Hepatic stellate cell (primary cell): ENCODE measurements around the gene DHRS2.
"Not testable (repeated sequence)": the region's sequence is repeated elsewhere in the genome, so short reads cannot be mapped to it uniquely, and the experiment has no call there.

Experiments used
- DNase-seq: peaks from one replicate; pipeline ENCODE4 v3.0.0; 2011; ENCODE audit warnings: low spot score

Gene DHRS2

DNA sequence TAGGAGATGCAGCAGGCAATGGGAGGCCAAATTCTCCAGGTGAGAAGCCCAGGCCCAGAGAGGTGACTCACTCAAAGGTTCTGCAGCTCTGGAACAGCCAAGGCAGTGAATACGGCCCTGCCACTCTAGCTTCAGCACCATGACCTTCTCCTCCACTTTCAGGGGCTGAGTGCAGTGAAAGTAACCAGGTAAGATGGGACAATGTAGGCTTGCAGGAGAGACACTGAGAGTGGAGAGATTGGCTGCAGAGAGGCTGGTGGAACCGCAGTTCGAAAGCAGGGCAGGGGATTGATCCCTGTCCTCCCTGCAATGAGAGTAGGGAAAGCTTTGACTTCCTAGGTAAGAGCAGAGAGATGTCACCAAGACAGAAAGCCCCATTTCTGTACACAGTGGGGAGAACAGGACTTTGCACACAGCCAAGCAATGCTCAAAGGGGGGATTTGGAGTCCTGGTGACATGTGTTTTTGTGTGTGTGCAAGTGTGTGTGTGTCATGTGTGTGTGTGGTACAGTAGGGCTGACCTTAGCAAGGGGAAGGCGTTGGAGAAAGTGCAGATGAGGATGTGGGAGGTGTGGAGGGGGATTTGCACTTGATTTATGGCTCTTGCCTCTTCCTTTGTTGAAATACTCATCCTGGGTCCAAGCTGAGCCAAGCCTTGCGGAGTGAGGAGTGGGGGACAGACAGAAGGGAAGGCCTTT is 12.7 kb downstream of the DHRS2 start:
- DNase-seq = no peak

DNA sequence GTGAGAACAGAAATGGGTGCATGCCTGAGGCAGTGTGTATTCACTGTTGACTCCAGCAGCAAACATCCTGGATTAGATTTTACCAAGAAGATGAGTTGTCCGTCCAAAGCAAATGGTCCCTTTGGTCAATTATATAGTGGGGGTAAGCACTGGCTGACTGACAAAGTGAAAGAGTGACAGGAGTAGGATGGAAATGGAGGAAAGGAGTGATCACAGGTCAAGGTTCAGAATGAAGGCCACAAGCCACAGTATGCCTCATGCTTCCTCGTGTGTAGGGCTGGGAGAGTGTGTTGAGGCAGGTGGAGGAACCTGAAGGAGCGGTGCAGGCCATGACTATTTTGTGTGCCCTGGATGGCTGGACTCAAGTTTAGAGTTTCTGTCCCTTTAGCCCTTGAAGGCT is 14.3 kb downstream of the DHRS2 start:
- no peak for DNase-seq

DNA sequence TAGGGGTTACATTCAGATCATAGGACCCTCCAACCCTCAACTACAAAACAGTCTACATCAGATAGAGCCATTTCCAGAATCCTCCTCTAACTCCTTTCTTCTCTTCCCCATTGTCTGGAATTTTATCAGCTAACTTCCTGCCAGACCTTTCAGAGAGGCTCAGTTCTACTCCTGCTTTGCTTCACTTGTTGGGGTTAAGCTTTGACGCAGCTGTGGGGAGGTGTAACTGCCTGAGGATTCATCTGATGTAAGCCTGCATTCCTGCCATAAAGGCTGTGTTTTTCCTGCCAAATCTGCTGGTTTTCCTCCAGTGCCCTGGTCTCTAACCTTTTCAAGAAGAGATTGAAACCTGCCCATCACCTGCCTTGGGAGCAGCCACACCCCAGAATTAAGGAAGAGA is 16.9 kb downstream of the DHRS2 start:
- DNase-seq = no peak

DNA sequence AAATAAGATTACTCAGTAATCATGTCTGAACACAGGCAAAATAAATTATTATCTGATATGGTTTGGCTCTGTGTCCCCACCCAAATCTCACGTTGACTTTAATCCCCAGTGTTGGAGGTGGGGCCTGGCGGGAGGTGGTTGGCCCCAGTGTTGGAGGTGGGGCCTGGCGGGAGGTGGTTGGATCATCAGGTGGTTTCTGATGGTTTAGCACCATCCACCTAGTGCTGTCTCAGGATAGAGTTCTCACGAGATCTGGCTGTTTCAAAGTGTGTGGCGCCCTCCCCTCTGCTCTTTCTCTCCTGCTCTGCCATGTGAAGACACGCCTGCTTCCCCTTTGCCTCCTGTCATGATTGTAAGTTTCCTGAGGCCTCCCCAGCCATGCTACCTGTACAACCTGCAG is 18.1 kb downstream of the DHRS2 start:
- DNase-seq = no peak

DNA sequence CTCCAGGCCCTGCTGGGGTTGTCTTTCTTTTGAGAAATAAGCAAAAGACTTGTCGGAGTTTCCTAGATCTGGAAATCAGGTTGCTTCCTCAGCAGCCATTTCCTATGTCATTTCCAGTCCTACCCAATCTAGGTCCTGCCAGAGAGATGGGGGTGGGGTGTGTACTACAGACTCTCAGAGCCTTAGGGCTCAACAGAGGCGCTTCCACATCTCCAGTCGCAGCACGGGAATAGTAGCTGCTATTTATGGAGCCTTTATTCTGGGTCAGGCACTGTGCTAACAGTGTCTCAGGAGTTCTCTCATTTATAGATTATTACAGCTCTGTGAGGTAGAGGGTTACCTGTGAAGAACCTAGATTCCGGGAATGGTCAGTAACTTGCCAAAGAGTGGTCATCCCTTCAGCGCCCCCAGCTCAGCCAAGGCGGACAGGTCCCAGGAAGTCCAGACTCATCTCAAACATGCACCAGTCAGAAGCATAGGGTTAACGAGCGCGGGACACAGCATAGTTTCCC is 21.9 kb downstream of the DHRS2 start:
- no peak for DNase-seq

DNA sequence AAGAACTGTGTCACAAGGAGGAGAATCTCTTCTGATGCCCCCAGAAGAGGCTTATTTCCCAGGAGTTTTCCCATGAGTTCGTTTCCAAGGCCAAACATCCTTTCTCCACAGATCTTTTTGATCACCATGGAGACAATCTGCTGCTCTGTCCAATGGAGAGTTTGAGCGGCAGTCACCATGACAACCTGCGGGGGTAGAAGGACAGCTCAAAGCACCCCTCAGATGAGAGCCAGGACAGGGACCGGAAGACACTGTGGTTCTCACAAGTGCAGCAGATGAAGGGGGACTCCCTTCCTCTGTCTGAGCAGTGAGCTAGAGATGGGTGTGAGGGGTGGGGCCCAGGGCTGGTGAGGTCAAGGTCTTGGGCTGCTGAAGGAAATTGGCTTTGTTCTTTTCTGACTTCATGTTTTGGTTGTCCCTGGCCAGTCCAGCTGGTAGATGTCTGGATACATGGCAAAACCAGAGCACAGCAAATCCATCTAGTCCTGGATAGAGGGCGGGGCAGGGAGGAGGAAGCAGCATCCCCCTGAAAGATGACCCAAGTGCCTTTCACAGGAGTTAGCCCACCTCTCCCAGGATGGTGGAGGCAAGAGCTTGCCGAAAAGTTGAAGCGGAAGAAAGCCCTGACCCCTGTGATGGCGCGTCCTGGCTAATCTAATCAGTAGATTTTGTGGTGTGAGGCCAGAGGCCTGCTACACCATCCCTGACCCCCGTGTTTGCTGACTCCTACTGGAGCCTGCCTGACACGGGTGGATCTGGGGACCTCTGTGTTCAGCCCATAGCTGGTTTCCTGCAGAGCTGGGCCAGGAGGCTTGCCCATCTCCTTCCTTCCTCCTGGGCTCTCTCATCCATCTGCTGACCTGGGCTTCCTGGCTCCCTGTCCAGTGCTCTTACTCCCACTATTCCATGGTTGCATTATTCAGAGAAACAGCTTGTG is 24.4 kb downstream of the DHRS2 start:
- DNase-seq = no peak

DNA sequence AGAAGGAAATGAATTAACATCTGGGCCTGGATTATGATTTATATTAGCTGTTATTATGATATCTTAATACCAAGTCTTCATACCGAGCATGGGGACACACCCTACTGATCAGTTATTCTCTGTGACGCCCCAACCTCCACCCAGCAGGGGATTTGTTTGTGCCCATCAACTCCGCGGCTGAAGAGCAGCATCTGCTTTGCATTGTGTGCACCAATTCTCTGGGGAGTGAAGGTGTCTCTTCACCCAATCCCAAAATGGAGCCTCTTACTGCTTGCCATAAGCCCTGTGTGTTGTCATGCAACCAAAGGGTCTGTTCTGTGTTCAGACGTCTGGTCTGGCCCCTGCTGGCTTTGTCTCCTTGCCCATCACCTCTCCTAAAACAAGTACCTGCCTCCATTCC is 25.4 kb downstream of the DHRS2 start:
- no peak for DNase-seq

DNA sequence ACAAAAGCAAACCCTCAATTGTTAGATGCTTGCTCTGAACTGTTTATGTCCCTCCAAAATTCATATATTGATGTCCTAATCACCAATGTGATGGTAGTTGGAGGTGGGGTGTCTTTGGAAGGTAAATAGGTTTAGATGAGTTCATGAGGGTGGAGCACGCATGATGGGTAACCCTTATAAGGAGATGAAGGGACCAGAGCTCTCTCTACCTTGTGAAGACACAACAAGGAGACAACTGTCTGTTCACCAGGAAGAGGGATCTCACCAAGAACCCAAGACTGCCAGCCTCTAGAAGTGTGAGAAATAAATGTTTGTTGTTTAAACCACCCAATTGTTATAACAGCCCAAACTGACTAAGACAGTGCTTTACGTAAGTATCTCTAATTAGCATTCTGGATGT is 27.0 kb downstream of the DHRS2 start:
- DNase-seq = no peak

DNA sequence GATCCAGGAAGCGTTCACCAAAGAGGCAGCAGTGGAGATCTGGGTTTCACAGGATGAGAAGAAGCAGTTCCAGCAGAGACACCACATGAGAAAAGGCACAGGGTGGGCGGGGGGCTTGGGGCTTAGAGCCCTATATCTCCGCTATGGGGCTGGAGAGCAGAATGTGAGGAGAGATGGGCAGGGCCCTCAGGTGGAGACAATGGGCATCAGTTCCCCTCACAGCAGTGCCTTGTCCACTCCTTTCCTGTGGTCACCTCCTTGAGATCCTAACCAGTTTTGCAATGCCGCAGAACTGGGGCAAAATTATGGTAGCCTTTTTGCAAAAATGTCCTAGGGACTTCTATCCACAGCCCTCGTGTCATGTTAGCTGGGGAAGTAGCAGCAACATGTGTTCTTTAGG is 27.5 kb downstream of the DHRS2 start:
- no peak for DNase-seq

DNA sequence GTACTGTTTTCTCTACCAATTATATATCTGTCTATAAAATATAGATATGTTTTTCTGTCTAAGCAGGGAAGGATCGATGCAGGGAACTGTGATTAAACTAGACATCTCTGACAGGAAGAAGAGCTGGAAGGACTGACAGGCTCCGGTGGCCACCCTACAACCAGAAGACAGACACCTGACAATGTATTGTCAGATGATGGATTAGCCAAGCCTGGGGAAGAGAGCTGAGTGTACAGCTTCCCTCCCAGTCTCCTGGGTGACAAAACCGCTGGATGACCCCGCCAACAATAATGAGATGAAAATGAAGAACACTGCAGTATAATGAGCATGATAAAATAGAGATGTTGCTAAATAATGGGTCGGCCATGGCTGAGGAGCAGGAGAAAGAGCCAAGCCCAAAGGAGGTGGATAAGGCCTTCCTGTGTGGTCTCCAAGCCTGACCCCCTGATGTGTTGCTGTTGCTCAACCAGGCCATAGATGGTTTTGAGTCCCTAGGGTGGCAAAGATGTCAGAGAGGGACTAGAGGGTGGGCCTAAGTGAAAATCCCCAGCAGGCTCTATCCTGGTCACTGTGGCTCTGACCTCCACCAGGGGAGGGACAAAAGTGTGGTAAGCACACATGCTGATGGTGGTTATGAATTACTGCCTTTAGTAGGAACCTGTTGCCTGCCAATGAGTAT is 28.2 kb downstream of the DHRS2 start:
- no peak for DNase-seq

DNA sequence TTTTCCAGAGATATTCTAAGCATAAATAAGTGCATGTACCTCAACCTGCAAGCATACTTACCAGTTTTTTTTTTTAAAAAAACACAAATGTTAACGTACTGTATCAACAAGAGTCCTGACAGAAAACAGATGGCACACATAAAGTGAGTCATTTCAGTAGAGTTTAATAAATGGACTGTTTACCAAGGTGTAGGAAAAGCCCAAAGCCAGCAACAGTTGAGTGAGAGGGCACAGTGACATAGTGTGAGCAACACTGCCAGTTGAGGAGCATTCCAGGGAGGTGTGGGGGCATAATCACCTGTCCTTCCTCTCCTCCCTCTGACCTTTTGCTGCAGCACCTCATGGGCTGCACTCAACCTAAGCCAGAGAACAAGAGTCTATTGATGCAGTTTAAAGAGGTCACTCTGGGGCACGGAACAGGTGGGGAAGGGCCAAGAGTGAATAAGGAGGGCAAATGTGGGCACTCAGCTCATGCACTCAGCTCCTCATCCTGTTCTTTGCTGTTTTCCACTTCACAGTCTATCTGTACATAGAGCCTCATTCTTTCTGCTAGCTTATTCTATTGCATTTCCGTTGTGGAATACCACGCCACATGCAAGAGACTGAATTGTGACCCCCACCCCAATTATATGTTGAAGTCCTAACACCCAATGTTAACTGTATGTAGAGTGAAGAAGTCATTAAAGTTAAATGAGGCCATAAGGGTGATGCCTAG is 29.3 kb downstream of the DHRS2 start:
- DNase-seq = no peak

DNA sequence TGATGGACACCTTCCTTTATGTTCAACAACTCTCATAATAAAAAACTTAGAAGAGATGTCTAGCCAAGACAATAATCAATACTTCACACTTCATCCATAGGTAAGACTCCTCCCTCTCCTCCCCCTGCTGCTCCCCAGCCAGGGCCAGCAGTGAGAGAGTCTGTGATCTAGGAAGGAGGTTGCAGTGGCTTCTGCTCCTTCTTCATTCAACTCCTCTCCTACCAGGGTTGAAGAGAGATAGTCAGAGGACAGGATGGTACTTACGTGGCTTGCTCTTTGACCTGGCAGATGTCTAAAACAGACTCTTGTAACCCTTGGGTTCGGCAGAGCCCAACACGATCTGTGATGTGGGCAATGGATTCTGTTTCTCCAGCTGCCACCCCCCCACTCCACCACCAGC is 31.0 kb downstream of the DHRS2 start:
- no peak for DNase-seq

DNA sequence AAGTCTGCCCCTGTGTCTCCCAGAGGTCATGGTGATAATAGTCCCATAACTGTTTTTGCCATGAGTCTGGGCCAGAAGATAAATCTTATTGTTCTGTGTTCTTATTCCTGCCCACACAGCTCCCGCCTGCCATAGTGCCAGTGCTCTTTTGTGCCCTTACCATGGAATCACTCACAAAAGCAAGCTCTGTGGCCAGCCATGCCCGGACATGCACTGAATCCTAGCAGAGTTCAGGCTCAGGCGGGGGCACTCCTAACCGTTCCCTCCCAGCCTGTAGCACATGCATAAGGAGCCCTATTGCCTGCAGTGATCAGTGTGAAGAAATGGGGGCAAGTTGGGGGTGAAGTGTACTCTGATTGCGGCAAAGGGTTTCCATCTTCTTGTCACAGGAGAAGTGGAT is 33.3 kb downstream of the DHRS2 start:
- no peak for DNase-seq

DNA sequence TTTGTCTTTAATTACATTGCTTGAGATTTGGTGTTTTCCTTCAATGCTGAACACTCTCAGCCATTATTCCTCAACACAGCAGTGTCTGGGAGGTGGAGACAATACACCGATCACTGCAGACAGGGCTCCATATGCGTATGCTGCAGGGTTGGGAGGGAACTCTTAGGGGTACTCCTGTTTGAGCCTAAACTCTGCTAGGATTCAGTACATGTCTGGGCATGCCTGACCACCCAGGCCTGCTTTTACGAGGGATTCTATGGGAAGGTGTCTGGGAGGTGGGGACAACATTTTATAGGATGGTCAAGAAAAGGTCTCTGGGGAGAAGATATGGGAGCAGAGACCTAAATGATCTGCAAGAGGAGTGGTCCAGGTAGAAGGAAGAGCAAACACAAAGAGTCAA is 34.3 kb downstream of the DHRS2 start:
- no peak for DNase-seq

DNA sequence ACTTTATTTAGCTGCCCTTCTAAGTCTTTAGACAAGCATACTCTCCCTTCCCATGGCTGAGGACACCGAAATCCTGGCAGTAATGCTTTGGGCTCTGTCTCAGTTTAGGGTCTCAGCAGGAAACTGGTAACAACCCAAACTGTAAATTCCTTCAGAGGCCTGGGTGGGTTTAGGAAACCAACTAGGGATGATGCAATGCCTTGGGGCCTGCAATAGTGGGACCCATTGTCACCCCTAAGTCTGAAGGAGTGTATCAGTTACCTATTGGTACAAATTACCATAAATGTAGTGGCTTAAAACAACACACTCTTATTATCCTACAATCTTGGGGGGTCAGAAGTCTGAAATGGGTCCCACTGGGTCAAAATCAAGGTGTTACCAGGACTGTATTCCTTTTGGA is 36.0 kb downstream of the DHRS2 start:
- no peak for DNase-seq

DNA sequence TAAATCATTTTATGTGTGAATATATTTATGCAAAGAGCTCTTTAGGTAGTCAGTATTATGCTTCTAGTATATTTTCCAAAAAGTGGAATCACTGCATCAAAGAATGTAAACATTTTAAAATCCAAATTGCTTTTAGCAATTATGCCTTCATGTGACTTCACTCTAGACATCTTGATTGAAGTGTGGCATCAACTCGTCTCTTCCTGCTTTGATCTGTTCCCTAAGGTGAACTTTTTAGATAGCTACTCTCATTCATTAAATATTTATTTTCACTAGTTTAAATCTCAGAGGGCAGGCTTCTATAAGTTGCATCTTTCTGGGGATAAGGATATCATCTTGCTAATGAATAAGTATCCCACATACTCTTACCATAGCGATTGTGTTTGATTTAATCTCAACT is 39.2 kb downstream of the DHRS2 start:
- no peak for DNase-seq

DNA sequence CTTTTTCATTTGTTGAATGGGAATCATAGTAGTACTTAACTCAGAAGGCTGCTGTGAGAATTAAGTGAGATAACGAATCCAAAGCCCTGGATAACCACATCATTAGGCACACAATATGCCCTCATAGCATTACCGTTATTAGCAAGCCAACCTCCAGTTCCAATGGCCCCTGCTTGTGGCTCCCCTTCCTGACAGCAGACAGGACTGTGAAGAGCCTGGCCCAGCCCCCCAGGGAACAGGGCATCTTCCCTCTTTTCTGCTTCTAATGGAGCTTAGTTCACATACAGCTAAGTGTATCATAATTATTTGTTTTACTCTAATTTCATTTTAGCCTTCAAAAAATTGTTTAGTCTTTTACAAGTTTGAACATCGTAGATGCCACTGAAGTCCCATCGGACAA is 39.7 kb downstream of the DHRS2 start:
- no peak for DNase-seq

DNA sequence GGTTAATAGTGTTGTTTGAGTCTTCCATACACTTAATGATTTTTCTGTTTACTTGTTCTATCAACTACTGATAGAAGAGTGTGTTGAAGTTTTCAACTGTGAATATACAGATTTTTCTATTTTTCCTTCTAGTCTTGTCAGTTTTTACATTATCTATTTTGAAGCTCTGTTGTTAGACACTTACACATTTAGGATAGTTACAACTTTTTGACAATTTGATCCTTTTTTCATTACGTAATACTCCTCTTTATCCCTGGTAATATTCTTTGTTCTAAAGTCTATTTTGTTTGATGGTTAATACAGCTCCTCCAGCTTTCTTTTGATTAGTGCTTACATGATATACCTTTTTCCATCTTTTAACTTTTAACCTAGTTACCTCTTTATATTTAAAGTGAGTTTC is 45.2 kb downstream of the DHRS2 start:
- DNase-seq = no peak

DNA sequence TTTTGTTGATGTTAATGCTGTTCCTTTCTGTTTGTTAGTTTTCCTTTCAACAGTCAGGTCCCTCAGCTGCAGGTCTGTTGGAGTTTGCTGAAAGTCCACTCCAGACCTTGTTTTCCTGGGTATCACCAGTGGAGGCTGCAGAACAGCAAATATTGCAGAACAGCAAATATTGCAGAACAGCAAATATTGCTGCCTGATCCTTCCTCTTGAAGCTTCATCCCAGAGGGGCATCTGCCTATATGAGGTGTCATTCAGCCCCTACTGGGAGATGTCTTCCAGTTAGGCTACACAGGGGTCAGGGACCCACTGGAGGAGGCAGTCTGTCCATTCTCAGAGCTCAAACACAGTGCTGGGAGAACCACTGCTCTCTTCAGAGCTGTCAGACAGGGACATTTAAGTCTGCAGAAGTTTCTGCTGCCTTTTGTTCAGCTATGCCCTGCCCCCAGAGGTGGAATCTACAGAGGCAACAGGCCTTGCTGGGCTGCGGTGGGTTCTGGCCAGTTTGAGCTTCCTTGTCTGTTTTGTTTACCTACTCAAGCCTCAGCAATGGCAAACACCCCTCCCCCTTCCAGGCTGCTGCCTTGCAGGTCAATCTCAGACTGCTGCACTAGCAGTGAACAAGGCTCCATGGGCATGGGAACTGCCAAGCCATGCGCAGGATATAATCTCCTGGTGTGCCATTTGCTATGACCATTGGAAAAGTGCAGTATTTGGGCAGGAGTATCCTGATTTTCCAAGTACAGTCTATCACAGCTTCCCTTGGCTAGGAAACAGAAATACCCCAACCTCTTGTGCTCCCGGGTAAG is 53.7 kb downstream of the DHRS2 start:
- DNase-seq = not testable (repeated sequence)

DNA sequence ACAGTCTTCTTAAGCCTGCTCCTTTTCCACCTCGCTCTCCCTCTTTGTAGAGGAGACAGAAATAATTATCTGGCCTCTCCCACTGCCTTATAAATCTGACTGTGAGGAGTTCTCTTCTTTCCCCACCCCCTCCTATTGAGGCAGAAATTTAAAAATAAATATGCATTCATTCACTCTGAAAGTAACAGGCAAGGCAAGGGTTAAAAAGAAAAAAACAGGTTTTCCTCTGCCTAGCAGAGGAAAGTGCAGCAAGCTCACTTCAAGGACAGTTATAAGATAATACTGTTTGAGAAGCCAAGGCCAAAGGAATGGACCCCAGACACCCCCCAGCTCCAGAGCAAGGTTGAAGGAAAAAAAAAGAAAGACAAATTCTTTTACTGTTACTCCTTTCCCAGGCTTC is 56.3 kb downstream of the DHRS2 start:
- no peak for DNase-seq

DNA sequence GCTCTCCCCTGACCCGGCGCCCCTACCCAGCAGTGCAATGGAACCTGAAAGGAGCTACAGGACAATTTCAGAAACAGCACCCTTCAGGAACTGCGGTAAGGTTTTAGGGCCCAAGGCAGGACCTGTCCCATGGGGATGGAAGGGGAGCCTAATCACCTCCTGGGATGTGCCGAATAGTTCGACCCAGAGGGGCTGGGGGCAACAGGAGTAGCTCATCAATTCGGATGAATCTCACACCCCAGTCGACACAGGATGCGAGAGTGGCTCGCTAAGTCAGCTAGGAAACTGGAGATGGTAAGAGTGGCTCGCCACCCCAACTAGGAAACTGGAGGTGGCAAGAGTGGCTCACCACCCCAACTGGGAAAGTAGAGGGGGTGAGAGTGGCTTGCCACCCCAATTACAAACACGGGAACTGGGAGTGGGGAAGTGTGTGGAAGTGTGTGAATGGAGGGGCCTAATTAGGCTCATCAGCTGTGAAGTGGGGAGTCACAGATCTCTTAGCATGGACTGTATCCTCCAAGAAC is 57.1 kb downstream of the DHRS2 start:
- no peak for DNase-seq
